ENCODE results near the gene PAX2. TPM values are rescaled to one million over a fixed set of nuclear protein-coding genes. Genes with fewer than 3 reads are reported as not detected.

Gene PAX2
- total RNA-seq, 1 donor from 2014 or later = 0.23 TPM

GRCh38 chr10:100779329-100779728, 33.9 kb downstream of the PAX2 start:
- Histone ChIP-seq H3K27me3 (ENCODE audit: insufficient read depth, low read length) (peaks cover 40% of the 10 kb centered on the region), H3K36me3 (ENCODE audit: insufficient read depth, low read length) (no peaks in the 10 kb centered on the region), H3K9ac (ENCODE audit: low read length) (no peak overlapping the region), H3K79me2 (ENCODE audit: insufficient read depth, low read length) (no peaks in the 10 kb centered on the region), H3K9me3 (ENCODE audit: insufficient read depth, low read depth, low read length) (no peaks in the 10 kb centered on the region), H2AFZ (ENCODE audit: low read depth, low read length) (no peak overlapping the region), H4K20me1 (ENCODE audit: insufficient read depth, low read length) (no peaks in the 10 kb centered on the region), H3K4me1 (ENCODE audit: insufficient read depth, low read length) (no peaks in the 10 kb centered on the region), H3K4me2 (ENCODE audit: low read length) (no peak overlapping the region), H3K27ac (ENCODE audit: low read depth, low read length) (no peak overlapping the region), H3K4me3 (ENCODE audit: insufficient read depth, low read depth, low read length) (no peak overlapping the region)
- no peak for DNase-seq (ENCODE audit: low read depth)
- TF ChIP-seq CTCF (IDR thresholded peaks at IDR 0.05; ENCODE audit: insufficient read depth, low read depth, low read length) = no peak
- no peak for TF ChIP-seq EZH2 (IDR thresholded peaks at IDR 0.05; ENCODE audit: insufficient read depth, low read length)
- Mint-ChIP-seq H3K4me3 (ENCODE audit: unreplicated experiment) (no peak overlapping the region), H3K9me3 (ENCODE audit: unreplicated experiment) (peaks cover 13% of the 10 kb centered on the region), H3K27me3 (ENCODE audit: low read depth, unreplicated experiment) (peaks cover 85% of the 10 kb centered on the region), H3K36me3 (ENCODE audit: low read depth, unreplicated experiment) (no peaks in the 10 kb centered on the region), H3K4me1 (ENCODE audit: low read depth, unreplicated experiment) (no peaks in the 10 kb centered on the region), H3K27ac (ENCODE audit: unreplicated experiment) (no peak overlapping the region)
- no peak for FAIRE-seq

- Mint-ChIP-seq H3K27ac (ENCODE audit: unreplicated experiment) (no peak overlapping the region), H3K9me3 (ENCODE audit: unreplicated experiment) (peaks cover 13% of the 10 kb centered on the region), H3K4me3 (ENCODE audit: unreplicated experiment) (no peak overlapping the region), H3K27me3 (ENCODE audit: low read depth, unreplicated experiment) (peaks cover 85% of the 10 kb centered on the region), H3K4me1 (ENCODE audit: low read depth, unreplicated experiment) (no peaks in the 10 kb centered on the region), H3K36me3 (ENCODE audit: low read depth, unreplicated experiment) (no peaks in the 10 kb centered on the region)
- Histone ChIP-seq H3K27ac (ENCODE audit: low read depth, low read length) (no peak overlapping the region), H3K4me3 (ENCODE audit: insufficient read depth, low read depth, low read length) (no peak overlapping the region), H3K27me3 (ENCODE audit: insufficient read depth, low read length) (peaks cover 41% of the 10 kb centered on the region), H3K79me2 (ENCODE audit: insufficient read depth, low read length) (no peaks in the 10 kb centered on the region), H3K9ac (ENCODE audit: low read length) (no peak overlapping the region), H2AFZ (ENCODE audit: low read depth, low read length) (no peak overlapping the region), H3K4me2 (ENCODE audit: low read length) (no peak overlapping the region), H3K4me1 (ENCODE audit: insufficient read depth, low read length) (no peaks in the 10 kb centered on the region), H4K20me1 (ENCODE audit: insufficient read depth, low read length) (no peaks in the 10 kb centered on the region), H3K9me3 (ENCODE audit: insufficient read depth, low read depth, low read length) (no peaks in the 10 kb centered on the region), H3K36me3 (ENCODE audit: insufficient read depth, low read length) (no peaks in the 10 kb centered on the region)
- no peak for TF ChIP-seq EZH2 (IDR thresholded peaks at IDR 0.05; ENCODE audit: insufficient read depth, low read length)
- FAIRE-seq (no peak), DNase-seq (ENCODE audit: low read depth) (no peak)
These were observed 34.9 kb downstream of the PAX2 start for GRCh38 chr10:100780324-100780723.

GRCh38 chr10:100781145-100781665, 35.8 kb downstream of the PAX2 start:
- Histone ChIP-seq H3K79me2 (ENCODE audit: insufficient read depth, low read length) (no peaks in the 10 kb centered on the region), H3K27ac (ENCODE audit: low read depth, low read length) (no peak overlapping the region), H3K4me1 (ENCODE audit: insufficient read depth, low read length) (no peaks in the 10 kb centered on the region), H2AFZ (ENCODE audit: low read depth, low read length) (no peak overlapping the region), H3K4me2 (ENCODE audit: low read length) (no peak overlapping the region), H3K9me3 (ENCODE audit: insufficient read depth, low read depth, low read length) (no peaks in the 10 kb centered on the region), H3K9ac (ENCODE audit: low read length) (no peak overlapping the region), H4K20me1 (ENCODE audit: insufficient read depth, low read length) (no peaks in the 10 kb centered on the region), H3K4me3 (ENCODE audit: insufficient read depth, low read depth, low read length) (no peak overlapping the region), H3K36me3 (ENCODE audit: insufficient read depth, low read length) (no peaks in the 10 kb centered on the region), H3K27me3 (ENCODE audit: insufficient read depth, low read length) (peaks cover 42% of the 10 kb centered on the region)
- H3K27me3 Mint-ChIP-seq (ENCODE audit: low read depth, unreplicated experiment) = peaks cover 85% of the 10 kb centered on the region
- FAIRE-seq = no peak
- TF ChIP-seq EZH2 (IDR thresholded peaks at IDR 0.05; ENCODE audit: insufficient read depth, low read length) = no peak
- TF ChIP-seq CTCF (IDR thresholded peaks at IDR 0.05; ENCODE audit: insufficient read depth, low read depth, low read length) = no peak
- H3K9me3 Mint-ChIP-seq (ENCODE audit: unreplicated experiment) = peaks cover 13% of the 10 kb centered on the region
- no peak overlapping the region for H3K4me3 Mint-ChIP-seq (ENCODE audit: unreplicated experiment)
- no peaks in the 10 kb centered on the region for H3K36me3 Mint-ChIP-seq (ENCODE audit: low read depth, unreplicated experiment)
- H3K4me1 Mint-ChIP-seq (ENCODE audit: low read depth, unreplicated experiment) = no peaks in the 10 kb centered on the region
- H3K27ac Mint-ChIP-seq (ENCODE audit: unreplicated experiment) = no peak overlapping the region
- DNase-seq (ENCODE audit: low read depth) = no peak

All from astrocyte (in vitro differentiated cells and primary cell).